SK-N-DZ (cell line): Measurements from ENCODE around the gene SCEL.
"Not testable (repeated sequence)": the region's sequence is repeated elsewhere in the genome, so short reads cannot be mapped to it uniquely, and the experiment has no call there.

Source experiments
- DNase-seq: peaks from one replicate; pipeline ENCODE4 v3.0.0-alpha.2; 2015; ENCODE audit warnings: low spot score
- small RNA-seq, 2 experiments: library from RNA; depleted of rRNA; stranded (forward); fragments of <200 nt; gene quantifications; one replicate each; pipeline ENCODE3, GENCODE V24; 2014

The SCEL gene

DNA sequence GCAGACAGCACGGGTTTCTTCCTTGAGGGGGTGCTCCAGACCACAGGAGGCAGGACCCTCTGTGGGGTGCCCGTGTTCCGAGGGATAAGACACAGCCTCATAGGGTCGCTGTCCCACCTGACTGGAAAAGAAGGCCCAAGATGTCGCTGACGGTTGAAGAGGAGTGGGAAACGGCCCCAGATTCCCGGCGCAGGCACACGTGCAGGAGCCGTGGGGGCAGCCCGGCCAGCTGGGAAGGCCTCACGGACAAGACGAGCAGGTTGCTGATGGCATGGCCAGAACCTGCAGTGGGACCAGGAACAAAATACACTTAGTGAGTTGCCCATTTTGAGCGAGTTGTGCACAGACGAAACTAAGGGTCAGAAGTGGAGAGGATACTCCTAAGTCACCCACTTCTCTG is 126.8 kb downstream of the SCEL start:
- not testable (repeated sequence) for DNase-seq

DNA sequence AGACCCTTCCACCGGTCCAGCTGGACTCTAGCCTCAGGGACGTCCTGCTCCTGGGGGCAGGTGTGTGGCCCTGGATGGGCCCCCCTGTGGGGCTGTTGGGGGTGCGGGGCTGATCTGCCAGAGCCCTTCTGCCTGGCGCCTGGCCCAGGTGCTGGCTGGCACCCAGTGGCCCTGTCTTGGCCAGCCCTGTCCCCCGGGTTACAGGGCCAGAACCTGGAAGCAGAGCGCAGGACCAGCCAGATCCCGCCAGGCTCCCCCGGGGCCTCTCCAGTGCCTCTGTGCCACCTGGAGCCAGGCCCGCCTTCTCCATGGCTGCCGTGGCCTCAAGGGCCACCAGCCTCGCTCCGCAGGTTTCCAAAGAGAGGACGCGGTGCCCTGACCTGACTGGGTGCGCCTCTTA is 127.3 kb downstream of the SCEL start:
- DNase-seq, result not testable (repeated sequence)

DNA sequence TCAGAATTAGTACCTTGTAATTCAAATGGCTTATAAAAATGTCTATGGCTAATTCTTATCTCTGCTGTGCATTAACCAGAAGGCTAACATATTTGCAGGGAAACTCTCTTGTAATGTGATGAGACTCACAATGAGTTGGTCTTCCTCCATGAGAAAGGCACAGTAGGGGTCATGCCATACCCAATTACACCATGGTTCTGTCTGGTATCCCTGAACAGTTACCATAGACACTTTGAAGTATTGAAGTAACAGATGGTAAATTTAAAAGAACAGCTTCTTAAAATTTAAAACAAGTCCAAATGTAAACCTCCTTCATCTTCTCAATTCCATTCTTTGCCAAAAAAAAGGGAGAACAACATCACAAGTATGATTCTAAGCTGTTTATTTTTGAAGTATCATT is 139.3 kb downstream of the SCEL start:
- DNase-seq, result no peak

DNA sequence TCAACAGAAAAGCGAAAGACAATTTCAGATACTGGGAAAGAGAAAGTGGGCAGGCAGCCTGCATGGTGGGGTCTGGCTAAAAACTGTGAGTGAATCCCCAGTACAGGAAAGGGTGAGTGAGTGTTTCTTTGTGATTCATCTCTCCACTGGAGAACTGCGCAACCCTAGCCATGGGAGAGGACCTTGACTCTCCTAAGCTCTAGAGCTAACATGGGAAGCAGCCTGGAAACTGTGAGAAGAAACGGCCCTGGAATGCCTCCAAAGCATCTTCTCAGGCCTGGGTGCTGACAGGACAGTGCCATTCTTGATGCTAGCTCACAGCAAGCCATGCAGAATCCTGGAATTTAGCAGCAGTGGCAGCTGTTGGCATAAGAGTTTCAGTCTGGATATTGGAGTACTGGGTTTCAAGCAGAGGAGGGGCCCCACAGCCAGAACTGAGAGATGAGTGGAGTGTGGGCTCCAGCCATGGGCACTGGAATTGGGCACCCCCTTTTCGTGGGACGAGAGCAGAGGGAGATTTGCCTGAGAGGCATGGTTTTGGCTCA is 143.3 kb downstream of the SCEL start:
- DNase-seq, result no peak

DNA sequence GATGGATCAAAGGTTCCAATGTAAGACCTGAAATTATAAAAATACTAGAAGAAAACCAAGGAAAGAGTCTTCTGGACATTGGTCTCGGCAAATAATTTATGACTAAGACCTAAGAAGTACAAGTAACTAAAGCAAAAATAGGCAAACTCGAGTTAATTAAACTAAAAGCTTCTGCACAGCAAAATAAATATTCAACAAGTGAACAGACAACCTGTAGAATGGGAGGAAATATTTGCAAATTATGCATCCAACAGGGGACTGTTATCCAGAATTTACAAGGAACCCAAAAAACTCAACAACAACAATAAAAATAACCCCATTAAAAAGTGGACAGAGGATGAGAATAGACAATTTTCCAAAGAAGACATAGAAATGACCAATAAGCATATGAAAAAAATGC is 152.3 kb downstream of the SCEL start:
- no peak for DNase-seq

- no peak for DNase-seq
These were observed 156.4 kb downstream of the SCEL start for GRCh38 chr13:77691871-77692270.

GRCh38 chr13:77692746-77693448 is 157.4 kb downstream of the SCEL start:
- DNase-seq, result no peak

DNA sequence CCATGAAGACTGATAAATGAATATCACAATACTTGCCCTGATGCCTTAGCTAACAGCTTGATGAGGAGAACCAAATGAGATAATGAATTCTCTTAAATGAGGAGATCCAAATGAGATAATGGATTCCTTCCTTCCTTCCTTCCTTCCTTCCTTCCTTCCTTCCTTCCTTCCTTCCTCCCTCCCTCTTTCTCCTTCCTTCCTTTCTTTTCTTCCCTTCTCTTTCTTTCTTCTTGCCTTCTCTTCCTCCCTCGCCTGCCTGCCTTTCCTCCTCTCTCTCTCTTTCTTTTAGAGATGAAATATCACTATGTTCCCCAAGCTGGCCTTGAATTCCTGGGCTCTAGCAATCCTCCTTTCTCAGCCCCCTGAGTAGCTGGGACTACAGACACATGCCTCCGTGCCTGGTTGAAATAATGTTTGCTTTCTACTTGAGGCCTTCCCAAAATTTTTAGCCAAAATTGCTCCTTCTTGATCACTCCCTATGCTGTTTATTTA is 158.0 kb downstream of the SCEL start:
- no peak for DNase-seq

Small RNA genes lying within 50 kb of the gene (small RNA-seq; reads per million reads assigned to genes)
- gene RNY3P7, result 0 reads per million in 2 experiments
- 0 reads per million in 2 experiments for gene SPTLC1P5
